Epithelial cell of prostate (primary cell): ENCODE measurements around the gene ARL16.
A peak's percentile ranks its signal among the peaks of the same experiment; 100 is the strongest.

Experiments
- DNase-seq: peaks from one replicate; pipeline ENCODE4 v3.0.0-alpha.2; 2011; ENCODE audit warnings: low read depth, low spot score
- H3K27ac ChIP-seq: fragments of 450-650 bp; 2 replicates; pipeline ENCODE4 v1.5.1; 2017; ENCODE audit warnings: mild to moderate bottlenecking

Gene ARL16

GRCh38 chr17:81648013-81648706, 35.4 kb downstream of the ARL16 start:
- H3K27ac ChIP-seq = no peak overlapping the region
- no peak for DNase-seq

- no peak overlapping the region for H3K27ac ChIP-seq
- no peak for DNase-seq
Observed at GRCh38 chr17:81647640-81648012, 36.0 kb downstream of the ARL16 start.

GRCh38 chr17:81646869-81647600, 36.6 kb downstream of the ARL16 start:
- no peak overlapping the region for H3K27ac ChIP-seq
- no peak for DNase-seq

- DNase-seq = no peak
- no peak overlapping the region for H3K27ac ChIP-seq
Observed at GRCh38 chr17:81644976-81645952, 38.3 kb downstream of the ARL16 start.

- H3K27ac ChIP-seq = no peak overlapping the region
- no peak for DNase-seq
Observed at GRCh38 chr17:81644496-81644895, 39.1 kb downstream of the ARL16 start.

GRCh38 chr17:81641825-81642489, 41.6 kb downstream of the ARL16 start:
- peak overlapping the region; percentile 20 for H3K27ac ChIP-seq
- no peak for DNase-seq

- no peak for DNase-seq
- H3K27ac ChIP-seq = no peak overlapping the region
Observed at GRCh38 chr17:81640011-81640410, 43.6 kb downstream of the ARL16 start.

- no peak for DNase-seq
- no peak overlapping the region for H3K27ac ChIP-seq
Observed at GRCh38 chr17:81638683-81639082, 44.9 kb downstream of the ARL16 start.

GRCh38 chr17:81636505-81637288, 46.9 kb downstream of the ARL16 start, which contains the start of the genes NPLOC4 and TSPAN10:
Gene NPLOC4, minus strand, starts transcription at chr17:81637112. Its CDS starts 182 bp downstream, at chr17:81636930.
Gene TSPAN10, plus strand, starts transcription at chr17:81637196. Its CDS starts 5,217 bp downstream, at chr17:81642413.
- peak within 1 kb of the TSS; percentile 86 for H3K27ac ChIP-seq
- peak; percentile 26 for DNase-seq

- H3K27ac ChIP-seq = peak overlapping the region; percentile 86
- DNase-seq = peak; percentile 5
Observed at GRCh38 chr17:81635973-81636504, 47.6 kb downstream of the ARL16 start.

GRCh38 chr17:81635431-81635830, 48.2 kb downstream of the ARL16 start:
- no peak for DNase-seq
- H3K27ac ChIP-seq = peak overlapping the region; percentile 86

GRCh38 chr17:81631482-81631881, 52.1 kb downstream of the ARL16 start:
- no peak for DNase-seq
- no peak overlapping the region for H3K27ac ChIP-seq
